Retinal pigment epithelial cell (primary cell): ENCODE measurements around the gene HIVEP1.

ENCODE experiments used
- DNase-seq: peaks from one replicate; pipeline ENCODE4 v3.0.0-alpha.2; 2010; ENCODE audit warnings: low read depth
- H3K4me3 ChIP-seq: 2 replicates; pipeline ENCODE4 v1.5.1; 2011; ENCODE audit warnings: mild to moderate bottlenecking, low read length, control low read depth, moderate library complexity
- TF ChIP-seq, protein P1 (sequence below): conservative IDR thresholded peaks from 2 replicates; pipeline ENCODE4 v1.5.1; 2011; ENCODE audit warnings: low read depth, low read length, control low read depth, inconsistent platforms

HIVEP1 gene

DNA sequence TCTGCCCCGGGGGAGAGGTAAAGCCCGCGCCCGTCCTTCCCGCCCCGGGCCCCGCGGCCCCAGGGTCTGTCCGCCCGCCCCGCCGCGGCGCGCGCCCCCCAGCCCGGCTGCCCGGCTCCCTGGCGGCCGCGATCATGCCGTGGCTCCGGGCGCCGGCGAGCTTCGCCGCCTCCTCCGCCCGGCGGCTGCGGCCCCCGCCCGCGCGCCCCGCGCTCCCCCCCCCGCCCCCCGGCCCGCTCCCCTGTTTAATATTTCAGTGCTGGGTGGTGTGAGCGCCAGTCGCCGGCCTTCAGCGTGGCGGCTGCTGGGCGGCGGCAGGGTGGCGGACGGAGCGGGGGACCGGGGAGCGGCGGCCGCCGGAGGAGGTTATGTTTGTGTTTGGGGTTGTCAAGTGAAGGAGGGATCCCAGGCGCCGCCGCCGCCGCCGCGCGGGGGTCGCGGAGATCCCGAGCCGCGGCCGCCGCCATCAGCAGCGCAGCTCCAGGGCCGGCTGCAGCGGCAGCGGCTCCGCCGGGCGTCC is at the start of gene HIVEP1:
Gene HIVEP1 (plus strand): TSS at position 275 of the 520 bp plus-strand sequence. CDS start 3,317 bp downstream, outside the sequence.
- DNase-seq = no peak
- TF ChIP-seq, protein P1, sequence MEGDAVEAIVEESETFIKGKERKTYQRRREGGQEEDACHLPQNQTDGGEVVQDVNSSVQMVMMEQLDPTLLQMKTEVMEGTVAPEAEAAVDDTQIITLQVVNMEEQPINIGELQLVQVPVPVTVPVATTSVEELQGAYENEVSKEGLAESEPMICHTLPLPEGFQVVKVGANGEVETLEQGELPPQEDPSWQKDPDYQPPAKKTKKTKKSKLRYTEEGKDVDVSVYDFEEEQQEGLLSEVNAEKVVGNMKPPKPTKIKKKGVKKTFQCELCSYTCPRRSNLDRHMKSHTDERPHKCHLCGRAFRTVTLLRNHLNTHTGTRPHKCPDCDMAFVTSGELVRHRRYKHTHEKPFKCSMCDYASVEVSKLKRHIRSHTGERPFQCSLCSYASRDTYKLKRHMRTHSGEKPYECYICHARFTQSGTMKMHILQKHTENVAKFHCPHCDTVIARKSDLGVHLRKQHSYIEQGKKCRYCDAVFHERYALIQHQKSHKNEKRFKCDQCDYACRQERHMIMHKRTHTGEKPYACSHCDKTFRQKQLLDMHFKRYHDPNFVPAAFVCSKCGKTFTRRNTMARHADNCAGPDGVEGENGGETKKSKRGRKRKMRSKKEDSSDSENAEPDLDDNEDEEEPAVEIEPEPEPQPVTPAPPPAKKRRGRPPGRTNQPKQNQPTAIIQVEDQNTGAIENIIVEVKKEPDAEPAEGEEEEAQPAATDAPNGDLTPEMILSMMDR = no peak
- peak within 1 kb of the TSS; percentile 86 for H3K4me3 ChIP-seq

DNA sequence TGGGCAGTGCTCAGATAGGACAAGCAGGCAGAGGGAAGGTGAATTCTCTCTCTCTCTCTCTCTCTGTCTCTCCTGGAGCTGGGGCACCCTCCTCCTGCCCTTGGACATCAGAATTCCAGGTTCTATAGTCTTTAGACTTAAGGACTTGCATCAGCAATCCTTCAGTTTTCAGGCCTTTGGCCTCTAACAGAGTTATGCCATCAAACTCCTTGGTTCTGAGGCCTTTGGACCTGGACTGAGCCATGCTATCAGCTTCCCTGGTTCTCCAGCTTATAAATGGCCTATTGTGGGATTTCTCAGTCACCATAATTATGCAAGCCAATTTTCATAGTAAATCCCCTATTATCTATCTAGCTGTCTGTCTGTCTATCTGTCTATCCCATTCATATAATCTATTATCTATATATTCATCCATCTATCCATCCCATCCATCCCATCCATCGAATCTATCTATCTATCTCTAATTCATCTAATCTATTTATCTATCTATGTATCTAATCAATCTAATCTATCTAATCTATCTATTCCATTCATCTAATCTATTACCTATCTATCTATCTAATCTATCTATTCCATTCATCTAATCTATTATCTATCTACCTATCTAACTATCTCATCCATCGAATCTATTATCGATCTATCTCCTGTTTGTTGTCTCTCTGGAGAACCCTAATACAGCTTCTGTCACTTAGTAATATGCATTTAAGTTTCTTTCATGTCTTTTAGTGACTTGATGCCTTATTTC is 48.2 kb upstream of the HIVEP1 start:
- TF ChIP-seq, protein P1 = no peak
- no peak for DNase-seq
- H3K4me3 ChIP-seq = no peak overlapping the region

- DNase-seq = no peak
- TF ChIP-seq, protein P1 = no peak
- H3K4me3 ChIP-seq = no peak overlapping the region
These were observed 47.3 kb upstream of the HIVEP1 start for GRCh38 chr6:11964729-11965335.

DNA sequence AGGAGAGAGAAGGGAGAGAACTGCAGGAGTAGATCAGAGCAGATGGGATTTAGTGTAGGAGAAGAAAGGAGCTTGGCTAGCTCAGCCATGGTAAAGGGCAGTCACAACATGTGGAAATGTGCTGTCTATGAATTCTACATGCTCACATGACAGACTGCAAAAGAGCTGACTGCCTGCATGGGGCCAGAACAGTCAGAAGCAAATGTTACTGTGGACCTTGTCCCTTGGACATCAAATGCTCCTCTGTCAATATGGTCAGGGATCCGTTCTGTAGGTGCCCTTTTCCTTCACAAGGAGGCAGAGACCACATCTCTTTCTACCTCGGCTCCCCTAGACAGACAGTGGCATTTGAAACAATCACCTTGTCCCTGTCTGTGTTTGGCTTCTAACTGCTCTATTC is 46.6 kb upstream of the HIVEP1 start:
- H3K4me3 ChIP-seq = no peak overlapping the region
- TF ChIP-seq, protein P1 = no peak
- no peak for DNase-seq

DNA sequence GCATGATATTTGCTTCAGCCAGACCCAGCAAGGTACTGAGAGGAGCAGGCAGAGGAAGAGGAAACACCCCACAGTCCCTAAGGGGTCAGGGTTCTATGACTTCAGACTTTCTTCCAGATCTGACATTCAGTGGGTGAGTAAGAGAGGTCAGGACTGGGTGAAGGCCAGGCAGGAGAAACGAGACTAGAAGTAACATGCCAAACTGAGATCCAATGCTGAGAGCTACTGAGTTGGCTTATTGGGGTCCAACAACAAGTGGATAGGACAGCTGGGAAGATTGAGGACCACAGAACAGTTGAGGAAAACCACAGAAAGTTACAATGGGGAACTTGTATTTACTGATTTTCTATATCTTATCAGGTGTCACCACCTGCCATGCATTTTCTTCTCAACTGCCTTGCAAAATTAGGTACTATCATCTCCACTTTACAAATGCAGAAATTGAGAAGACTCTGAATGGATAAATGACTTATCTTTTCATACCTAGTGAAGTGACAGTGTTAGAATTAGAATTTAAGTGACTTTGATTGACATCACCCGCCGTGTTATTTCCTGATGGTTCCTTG is 43.8 kb upstream of the HIVEP1 start:
- TF ChIP-seq, protein P1 = no peak
- DNase-seq = no peak
- no peak overlapping the region for H3K4me3 ChIP-seq

DNA sequence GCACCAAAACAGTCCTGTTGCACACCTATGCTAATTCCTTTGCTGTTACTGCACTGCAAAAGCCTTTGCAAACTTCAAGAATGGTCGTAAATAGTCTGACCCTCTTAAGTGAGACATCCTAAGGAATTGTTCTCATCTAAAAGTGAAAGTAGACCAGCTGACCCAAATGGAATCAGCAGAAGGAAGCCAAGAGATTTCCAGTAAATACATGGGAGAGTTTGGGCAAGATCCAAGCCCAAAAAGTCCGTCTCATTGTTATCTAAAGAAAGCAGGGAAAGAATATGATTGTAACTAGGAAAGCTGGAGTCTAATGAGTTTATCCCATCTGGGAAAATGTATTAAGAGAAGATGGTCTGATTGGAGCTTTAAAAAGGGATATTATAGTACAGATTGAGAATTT is 43.0 kb upstream of the HIVEP1 start:
- TF ChIP-seq, protein P1 = no peak
- DNase-seq = no peak
- H3K4me3 ChIP-seq = no peak overlapping the region
